ENCODE results near the gene PRICKLE2. TPM values are rescaled to one million over a fixed set of nuclear protein-coding genes. Genes with fewer than 3 reads are reported as not detected.

Gene PRICKLE2
- total RNA-seq, 1 experiment from 2014 or later, result 3.2 TPM

DNA sequence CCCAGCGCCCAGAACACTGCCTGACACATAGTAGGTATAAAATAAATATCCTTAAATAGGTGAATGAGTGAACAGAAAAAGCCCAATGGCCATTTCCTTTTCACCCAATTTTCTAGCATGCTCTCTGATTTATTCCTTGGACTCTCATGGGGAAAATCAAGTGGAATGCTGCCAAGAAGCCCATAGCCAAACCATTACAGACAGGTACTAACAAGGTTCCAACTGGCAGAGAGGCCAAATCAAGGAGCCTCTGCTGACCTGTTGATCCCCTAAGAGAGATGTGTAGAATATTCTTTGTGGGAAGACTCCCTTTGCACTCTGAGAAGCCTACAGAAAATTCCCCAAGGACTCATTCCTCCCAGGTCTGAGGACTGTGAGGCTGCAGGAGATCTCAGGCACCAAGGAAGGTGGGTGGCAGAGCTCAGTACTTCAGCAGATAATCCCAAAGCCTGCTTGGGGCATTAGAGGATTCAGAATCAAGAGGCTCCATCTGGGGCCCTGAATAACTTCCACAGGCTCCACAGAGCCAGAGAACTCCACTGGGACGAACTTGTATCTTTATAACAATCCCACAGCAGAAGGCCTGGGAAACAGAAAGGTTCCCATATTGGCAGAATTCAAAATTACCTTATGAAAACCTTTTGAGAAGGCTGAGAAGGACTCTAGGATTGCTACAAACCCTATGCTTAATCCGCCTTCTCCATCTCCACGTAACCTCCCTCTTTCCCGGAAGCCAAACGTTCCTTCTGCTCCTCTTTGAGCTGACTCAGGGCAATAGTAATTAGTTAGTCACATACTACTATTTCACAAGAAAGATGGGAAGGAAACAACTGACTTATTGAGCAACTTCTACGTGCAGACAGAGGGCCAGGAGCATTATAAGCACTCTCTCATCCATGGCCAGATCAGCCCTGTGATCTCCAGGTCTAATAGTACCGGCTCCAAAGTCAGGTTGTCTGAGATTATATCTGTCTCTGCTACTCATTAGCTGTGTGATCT is 34.5 kb downstream of the PRICKLE2 start:
- H3K4me2 ChIP-seq (ENCODE audit: insufficient read depth, insufficient read length, low read length), result no peak overlapping the region
- no peaks in the 10 kb centered on the region for H3K79me2 ChIP-seq (ENCODE audit: insufficient read depth, low read length)
- TF ChIP-seq, protein P1, sequence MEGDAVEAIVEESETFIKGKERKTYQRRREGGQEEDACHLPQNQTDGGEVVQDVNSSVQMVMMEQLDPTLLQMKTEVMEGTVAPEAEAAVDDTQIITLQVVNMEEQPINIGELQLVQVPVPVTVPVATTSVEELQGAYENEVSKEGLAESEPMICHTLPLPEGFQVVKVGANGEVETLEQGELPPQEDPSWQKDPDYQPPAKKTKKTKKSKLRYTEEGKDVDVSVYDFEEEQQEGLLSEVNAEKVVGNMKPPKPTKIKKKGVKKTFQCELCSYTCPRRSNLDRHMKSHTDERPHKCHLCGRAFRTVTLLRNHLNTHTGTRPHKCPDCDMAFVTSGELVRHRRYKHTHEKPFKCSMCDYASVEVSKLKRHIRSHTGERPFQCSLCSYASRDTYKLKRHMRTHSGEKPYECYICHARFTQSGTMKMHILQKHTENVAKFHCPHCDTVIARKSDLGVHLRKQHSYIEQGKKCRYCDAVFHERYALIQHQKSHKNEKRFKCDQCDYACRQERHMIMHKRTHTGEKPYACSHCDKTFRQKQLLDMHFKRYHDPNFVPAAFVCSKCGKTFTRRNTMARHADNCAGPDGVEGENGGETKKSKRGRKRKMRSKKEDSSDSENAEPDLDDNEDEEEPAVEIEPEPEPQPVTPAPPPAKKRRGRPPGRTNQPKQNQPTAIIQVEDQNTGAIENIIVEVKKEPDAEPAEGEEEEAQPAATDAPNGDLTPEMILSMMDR (conservative IDR thresholded peaks at IDR 0.05), result no peak
- Mint-ChIP-seq H3K36me3 (ENCODE audit: insufficient read depth in 1 of 3, low read depth in 3 of 3) (peaks cover 13 to 19% (median 15%) of the 10 kb centered on the region in 3 experiments), H3K27ac (no peak overlapping the region), H3K9me3 (peaks cover 10 to 13% of the 10 kb centered on the region in 2 experiments; a peak in 4 of 5 replicates), H3K4me1 (peaks cover 12 to 27% of the 10 kb centered on the region in 2 experiments), H3K4me3 (no peak overlapping the region), H3K27me3 (ENCODE audit: low read depth) (no peaks in the 10 kb centered on the region; the same call in 1 of the 2 replicates)
- no peaks in the 10 kb centered on the region for H3K9me3 ChIP-seq (ENCODE audit: control insufficient read depth, low read depth, low read length)
- H3K27ac ChIP-seq (ENCODE audit: insufficient read length, low read depth, low read length), result no peak overlapping the region
- no peak overlapping the region for H3K23ac ChIP-seq (ENCODE audit: insufficient read length, low read depth, low read length)
- H2AK5ac ChIP-seq (ENCODE audit: insufficient read length, low read length), result no peak overlapping the region
- H2BK120ac ChIP-seq (ENCODE audit: low read depth, low read length, poor library complexity, severe bottlenecking), result no peak overlapping the region
- H3K4ac ChIP-seq (ENCODE audit: low read depth, low read length), result no peak overlapping the region
- no peak overlapping the region for H3K14ac ChIP-seq (ENCODE audit: insufficient read depth, low read length)
- H2BK5ac ChIP-seq (ENCODE audit: insufficient read length, low read length), result no peak overlapping the region
- peaks cover 4% of the 10 kb centered on the region; the same call in 1 of the 2 replicates for H3K4me1 ChIP-seq (ENCODE audit: insufficient read depth, low read length)
- H2BK15ac ChIP-seq (ENCODE audit: low read depth, low read length), result no peak overlapping the region
- no peak overlapping the region for H3K9ac ChIP-seq (ENCODE audit: extremely low read depth, insufficient read length, low read length)
- no peak overlapping the region for H2BK12ac ChIP-seq (ENCODE audit: insufficient read length, low read depth, low read length)
- DNase-seq, result no peak
- no CpG with 5 or more reads among the region's 8 CpGs for WGBS (ENCODE audit: extremely low coverage, insufficient read length, low lambda C conversion rate)
- no peak overlapping the region for H4K5ac ChIP-seq (ENCODE audit: insufficient read length, low read depth, low read length)
- no peak overlapping the region for H4K8ac ChIP-seq (replicated peaks; ENCODE audit: insufficient read length, low read depth, low read length)
- H4K20me1 ChIP-seq (ENCODE audit: control insufficient read depth, insufficient read depth, insufficient read length), result no peaks in the 10 kb centered on the region
- no peak overlapping the region for H3K18ac ChIP-seq (ENCODE audit: insufficient read length, low read depth, low read length)
- no peaks in the 10 kb centered on the region for H3K23me2 ChIP-seq (ENCODE audit: insufficient read length, low read depth, low read length, poor library complexity, severe bottlenecking)
- H2BK20ac ChIP-seq (ENCODE audit: low read depth, low read length, poor library complexity, severe bottlenecking), result no peak overlapping the region
- no peak overlapping the region for H4K91ac ChIP-seq (ENCODE audit: insufficient read length, low read depth, low read length)
- H2AFZ ChIP-seq (ENCODE audit: low read length), result no peak overlapping the region
- H3K56ac ChIP-seq (ENCODE audit: insufficient read length, low read depth, low read length), result no peak overlapping the region
- no peaks in the 10 kb centered on the region for H3K27me3 ChIP-seq (ENCODE audit: insufficient read depth, low read length)
- no peaks in the 10 kb centered on the region for H3K79me1 ChIP-seq (ENCODE audit: insufficient read depth, low read depth, low read length, poor library complexity, severe bottlenecking)
- no peak overlapping the region for H3T11ph ChIP-seq (ENCODE audit: low read length)
